GM19035 (cell line): Measurements from ENCODE around the gene RPGRIP1.
"Not testable (repeated sequence)": the region's sequence is repeated elsewhere in the genome, so short reads cannot be mapped to it uniquely, and the experiment has no call there.

Source experiments
- ATAC-seq: cut with Tn5 transposase; IDR thresholded peaks from one replicate; pipeline ENCODE4 v1.9.1; 2021; ENCODE audit not compliant: unreplicated experiment

Gene RPGRIP1

GRCh38 chr14:21279783-21280182 lies at the start of gene RPGRIP1:
Gene RPGRIP1, plus strand, starts transcription at chr14:21280083. Its CDS starts 7,894 bp downstream, at chr14:21287977.
- ATAC-seq = no peak

GRCh38 chr14:21231020-21231652 lies 48.7 kb upstream of the RPGRIP1 start:
- no peak for ATAC-seq

DNA sequence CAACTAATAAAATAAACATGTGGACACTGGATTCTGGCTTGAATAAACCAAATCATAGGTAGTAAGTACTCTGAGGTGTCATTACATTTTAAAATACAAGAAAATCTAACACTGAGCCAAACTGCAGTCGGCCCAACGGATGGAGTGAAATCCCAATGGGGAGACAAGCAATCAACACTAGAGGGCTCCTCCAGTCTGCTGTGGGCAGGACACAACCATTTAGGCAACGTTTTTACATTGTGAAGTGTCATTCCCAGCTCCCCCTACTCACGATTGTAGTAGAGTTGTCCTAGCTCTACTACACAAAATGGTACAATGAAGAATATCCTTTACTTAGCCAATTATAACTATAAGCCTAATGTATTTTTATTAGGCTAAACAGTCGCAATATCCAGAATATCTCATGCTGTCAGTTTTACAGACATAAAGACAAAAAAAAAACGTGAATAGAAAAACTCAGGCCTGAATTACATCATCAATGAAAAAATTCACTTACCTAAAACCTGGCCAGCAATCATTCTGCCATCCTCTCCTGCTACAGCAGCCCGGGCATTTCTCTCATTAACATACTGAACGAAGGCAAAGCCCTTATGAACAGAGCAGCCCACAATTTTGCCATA lies 46.3 kb upstream of the RPGRIP1 start:
- no peak for ATAC-seq

DNA sequence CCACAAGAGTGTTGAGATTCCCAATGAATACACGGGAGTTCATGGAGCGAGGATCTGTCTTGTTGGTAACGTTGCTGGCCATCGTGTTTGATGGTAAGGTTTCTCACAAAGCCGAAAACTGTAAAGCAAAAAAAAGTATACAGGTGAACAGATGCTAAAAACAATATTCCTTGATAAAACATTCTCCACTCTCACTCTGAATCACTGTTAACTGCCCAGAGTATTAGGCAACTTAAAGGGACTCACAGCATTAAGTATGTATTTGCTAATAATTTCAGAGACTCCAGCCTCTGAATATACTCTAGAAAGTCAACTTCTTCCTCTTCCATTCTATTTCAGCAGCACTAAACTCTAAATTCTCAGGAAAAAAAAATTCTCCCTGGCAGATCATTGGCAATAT lies 45.8 kb upstream of the RPGRIP1 start:
- no peak for ATAC-seq

- ATAC-seq = no peak
Measured at GRCh38 chr14:21236948-21237797, 42.7 kb upstream of the RPGRIP1 start.

- ATAC-seq = no peak
Measured at GRCh38 chr14:21238823-21239518, 40.9 kb upstream of the RPGRIP1 start.

- no peak for ATAC-seq
Measured at GRCh38 chr14:21240417-21240816, 39.5 kb upstream of the RPGRIP1 start.

- ATAC-seq = no peak
Measured at GRCh38 chr14:21241218-21241819, 38.6 kb upstream of the RPGRIP1 start.

DNA sequence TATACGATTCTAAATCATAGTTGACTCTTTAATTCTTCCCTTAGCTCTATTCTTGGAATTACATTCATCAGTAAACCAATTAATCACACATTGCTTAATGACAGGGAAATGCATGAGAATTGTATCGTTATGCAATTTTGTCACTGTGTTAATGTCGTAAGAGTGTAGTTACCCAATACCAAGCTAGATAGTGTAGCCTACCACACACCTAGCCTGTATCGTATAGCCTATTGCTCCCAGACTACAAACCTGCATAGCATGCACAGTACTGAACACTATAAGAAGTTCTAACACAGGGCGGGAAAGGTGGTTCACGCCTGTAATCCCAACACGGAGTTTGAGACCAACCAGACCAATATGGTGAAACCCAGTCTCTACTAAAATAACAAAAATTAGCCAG lies 35.3 kb upstream of the RPGRIP1 start:
- no peak for ATAC-seq

DNA sequence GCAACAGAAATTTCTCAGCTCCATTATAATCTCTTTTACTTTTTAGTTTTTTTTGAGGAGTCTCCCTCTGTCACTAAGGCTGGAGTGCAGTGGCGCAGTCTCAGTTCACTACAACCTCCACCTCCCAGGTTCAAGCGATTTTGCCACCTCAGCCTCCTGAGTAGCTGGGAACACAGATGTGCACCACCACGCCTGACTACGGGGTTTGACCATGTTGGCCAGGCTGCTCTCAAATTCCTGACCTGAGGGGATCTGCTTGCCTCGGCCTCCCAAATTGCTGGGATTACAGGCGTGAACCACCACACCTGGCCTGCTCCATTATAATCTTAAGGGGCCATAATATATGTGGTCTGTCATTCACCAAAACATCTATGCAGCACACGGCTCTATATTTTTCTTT lies 34.1 kb upstream of the RPGRIP1 start:
- ATAC-seq = no peak

- no peak for ATAC-seq
Measured at GRCh38 chr14:21248338-21248737, 31.5 kb upstream of the RPGRIP1 start.

GRCh38 chr14:21248739-21249411 lies 31.0 kb upstream of the RPGRIP1 start:
- no peak for ATAC-seq

GRCh38 chr14:21251215-21251614 lies 28.7 kb upstream of the RPGRIP1 start:
- ATAC-seq = no peak

GRCh38 chr14:21252149-21252548 lies 27.7 kb upstream of the RPGRIP1 start:
- no peak for ATAC-seq

GRCh38 chr14:21255385-21256101 lies 24.3 kb upstream of the RPGRIP1 start:
- no peak for ATAC-seq

GRCh38 chr14:21256102-21256447 lies 23.8 kb upstream of the RPGRIP1 start:
- ATAC-seq = not testable (repeated sequence)

DNA sequence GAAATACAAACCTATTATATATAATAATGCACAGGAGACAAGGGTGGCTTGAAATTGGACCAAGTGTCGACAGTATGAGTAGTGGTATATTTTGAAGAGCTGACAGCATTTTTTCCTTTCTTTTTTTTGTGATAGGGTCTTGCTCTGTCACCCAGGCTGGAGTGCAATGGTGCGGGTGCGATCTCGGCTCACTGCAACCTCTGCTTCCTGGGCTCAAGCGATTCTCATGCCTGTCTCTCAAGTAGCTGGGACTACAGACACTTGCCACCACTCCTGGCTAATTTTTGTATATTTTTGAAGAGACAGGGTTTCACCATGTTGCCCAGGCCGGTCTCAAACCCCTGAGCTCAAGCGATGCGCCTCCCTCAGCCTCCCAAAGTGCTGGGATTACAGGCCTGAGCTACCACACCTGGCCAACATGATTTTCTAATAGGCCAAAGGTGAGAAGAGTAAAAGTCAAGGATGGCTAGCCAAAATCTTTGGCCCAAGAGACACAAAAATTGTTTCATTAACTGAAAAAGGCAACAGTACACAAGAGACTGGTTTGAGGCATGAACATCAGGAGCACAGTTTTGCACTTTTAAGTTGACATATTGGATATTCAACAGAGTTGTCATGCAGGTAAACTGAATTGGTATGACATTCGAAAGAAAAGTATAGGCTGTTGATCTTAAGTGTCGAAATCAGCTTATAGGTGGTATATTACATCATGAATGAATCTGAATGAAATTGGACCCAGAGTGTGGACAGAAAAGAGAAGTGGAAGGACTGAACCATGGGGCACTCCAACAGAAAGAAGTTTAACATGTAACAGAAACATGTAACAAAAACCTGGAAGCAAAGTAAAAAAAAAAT lies 23.1 kb upstream of the RPGRIP1 start:
- no peak for ATAC-seq

DNA sequence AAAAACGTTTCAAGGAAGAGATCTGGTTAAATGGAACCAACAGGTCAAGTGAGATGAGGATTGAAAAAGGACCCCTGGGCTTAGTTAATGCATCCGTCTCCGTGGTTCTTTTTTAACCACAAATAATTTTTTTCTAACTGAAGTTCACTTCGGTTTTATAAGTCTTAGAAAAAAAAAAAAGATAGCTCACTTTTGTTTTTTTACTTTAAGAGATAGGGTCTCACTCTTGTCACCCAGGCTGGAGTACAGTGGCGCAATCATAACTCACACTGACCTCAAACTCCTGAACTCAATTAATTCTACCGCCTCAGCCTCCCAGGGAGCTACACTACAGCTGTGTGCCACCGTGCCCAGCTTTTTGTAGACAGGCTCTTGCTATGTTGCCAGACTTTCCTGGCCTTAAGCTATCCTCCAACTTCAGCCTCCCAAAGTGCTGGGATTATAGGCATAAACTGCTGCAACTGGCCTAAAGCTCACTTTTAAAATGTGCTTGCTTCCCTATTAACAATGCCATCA lies 22.4 kb upstream of the RPGRIP1 start:
- no peak for ATAC-seq
